Breast epithelium (tissue), 3 donors: Measurements from ENCODE around the gene BMI1.

ENCODE experiments used
- CTCF ChIP-seq, 3 donors: fragments of 450-650 bp; IDR thresholded peaks; one replicate each; pipeline ENCODE4 v1.5.1; 2016 to 2017; ENCODE audit warnings: antibody characterized with exemption in 3 of 3, mild to moderate bottlenecking in 3 of 3, moderate library complexity in 3 of 3
- POLR2A ChIP-seq: fragments of 450-650 bp; IDR thresholded peaks from one replicate; pipeline ENCODE4 v1.6.1; 2016; ENCODE audit warnings: antibody characterized with exemption, mild to moderate bottlenecking, moderate library complexity

GRCh38 chr10:22317076-22317370 is 3.9 kb upstream of the BMI1 start:
- no peak for TF ChIP-seq CTCF (IDR thresholded peaks at IDR 0.05)
- no peak for TF ChIP-seq POLR2A
